Spleen (tissue), 7 donors: Measurements from ENCODE around the gene FOLR3.

Experiments
- CTCF ChIP-seq, 11 experiments: fragments of 200-600 bp in 7 of 11; fragments of 450-650 bp in 4 of 11; sonication (generic) in 4 of 11; IDR thresholded peaks in 8 of 11; conservative IDR thresholded peaks in 3 of 11; 1 replicate in 7 of 11; 2 replicates in 4 of 11; pipeline versions ENCODE4 v1.4.0 to v1.8.0; 2016 to 2021; ENCODE audit warnings: antibody characterized with exemption in 11 of 11, inconsistent platforms in 4 of 11, mild to moderate bottlenecking in 1 of 11
- POLR2A ChIP-seq, 3 donors: fragments of 450-650 bp; IDR thresholded peaks; one replicate each; pipeline ENCODE4 v1.5.1; 2017; ENCODE audit warnings: antibody characterized with exemption in 3 of 3, mild to moderate bottlenecking in 1 of 3
- POLR2AphosphoS5 ChIP-seq, 3 donors: sonication (generic); formaldehyde crosslinking; IDR thresholded peaks; one replicate each; pipeline ENCODE4 v1.5.1; 2017; ENCODE audit warnings: antibody characterized with exemption in 3 of 3
- donor health status: DM: no; HTN: no; CAD: no; lungs with moderate emphysema.
- donor health status: DM: no; HTN: no; CAD: no.
- donor health status: DM: no; HTN: no; CAD: no.

DNA sequence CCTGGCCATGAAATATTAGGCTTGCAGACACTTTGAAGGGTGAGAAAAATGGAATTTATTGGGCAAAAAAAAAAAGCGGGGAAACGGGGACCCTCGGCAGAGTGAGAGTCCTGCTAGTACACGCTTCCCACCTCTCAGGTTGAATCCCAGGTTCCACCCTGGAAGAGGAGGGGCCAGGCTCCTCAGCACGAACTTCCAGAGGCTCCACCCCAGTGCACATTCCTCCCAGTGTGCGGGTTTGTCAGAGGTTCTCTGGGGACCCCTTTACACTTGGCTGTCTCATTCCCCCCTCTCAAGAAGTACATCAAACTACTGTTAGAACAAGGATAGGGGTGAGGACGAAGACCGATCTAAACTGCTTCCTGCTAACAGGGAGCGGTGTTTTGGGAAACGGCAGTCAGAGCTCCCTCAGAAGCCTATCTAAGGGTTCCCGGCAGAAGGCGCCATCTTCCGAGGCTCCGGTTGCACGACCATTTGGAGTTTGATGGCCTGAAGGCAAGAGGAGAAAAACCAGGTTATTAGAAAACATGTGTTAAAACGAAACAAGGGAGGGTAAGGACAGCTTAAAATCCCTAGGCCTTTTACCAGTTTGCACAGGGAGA lies 27.5 kb downstream of the FOLR3 start:
- no peak for TF ChIP-seq POLR2A (IDR thresholded peaks at IDR 0.05)
- TF ChIP-seq CTCF (IDR thresholded peaks at IDR 0.05 in 8 of 11, conservative IDR thresholded peaks at IDR 0.05 in 3 of 11): no peak
- no peak for TF ChIP-seq POLR2AphosphoS5 (IDR thresholded peaks at IDR 0.05)
